NCI-H1105 (cell line): ENCODE data around the gene DIPK1B.

Experiments used
- DNase-seq: peaks from one replicate; lab custom pipeline; 2025; lab: John Stamatoyannopoulos, UW

The DIPK1B gene

DNA sequence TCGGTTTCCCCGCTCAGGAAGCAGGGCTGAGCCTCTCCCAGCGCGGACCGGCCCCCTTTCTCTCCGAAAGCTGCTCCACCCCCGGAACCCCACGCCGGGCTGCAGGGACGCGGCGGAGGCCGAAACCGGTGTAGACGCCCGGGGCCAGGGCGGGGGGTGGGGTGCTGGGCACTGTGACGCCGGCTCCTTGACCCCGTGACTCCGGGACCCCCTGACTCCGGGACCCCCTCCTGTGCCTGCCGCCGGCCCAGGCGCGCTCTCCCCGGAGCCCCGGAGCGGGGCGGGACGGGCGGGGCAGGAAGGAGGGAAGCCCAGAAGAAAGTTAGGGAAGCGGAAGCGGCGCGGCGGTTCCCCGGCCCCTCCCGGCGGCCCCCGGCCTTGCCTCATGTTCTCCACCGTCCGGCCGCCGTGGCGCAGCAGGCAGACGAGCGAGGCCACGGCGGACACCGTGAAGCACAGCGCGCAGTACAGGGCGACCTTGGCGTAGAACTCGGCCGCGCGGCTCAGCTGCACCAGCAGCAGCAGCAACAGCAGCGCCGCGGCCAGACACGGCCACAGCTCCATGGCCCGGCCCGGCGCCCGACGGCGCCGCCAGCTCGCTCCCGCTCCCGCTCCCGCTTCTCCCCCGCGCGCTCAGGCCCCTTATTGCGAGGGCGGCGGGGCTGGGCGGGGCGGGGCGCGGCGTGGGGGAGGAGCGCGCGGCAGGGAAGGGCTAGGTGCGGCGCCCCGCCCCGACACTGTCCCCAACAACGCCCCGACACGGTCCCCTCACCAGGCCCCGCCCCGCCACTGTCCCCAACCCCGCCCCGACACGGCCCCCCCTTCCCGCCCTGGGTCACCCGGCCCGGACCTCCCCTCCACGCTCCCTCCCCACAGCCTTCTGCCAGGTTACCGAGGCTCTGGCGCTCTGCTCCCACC is 25.3 kb upstream of the DIPK1B start, which contains the start of gene AGPAT2:
Gene AGPAT2, minus strand, starts transcription at position 664 of the 918 bp plus-strand sequence. Its CDS starts 100 bp downstream, at position 564.
- peak; percentile 38 for DNase-seq

DNA sequence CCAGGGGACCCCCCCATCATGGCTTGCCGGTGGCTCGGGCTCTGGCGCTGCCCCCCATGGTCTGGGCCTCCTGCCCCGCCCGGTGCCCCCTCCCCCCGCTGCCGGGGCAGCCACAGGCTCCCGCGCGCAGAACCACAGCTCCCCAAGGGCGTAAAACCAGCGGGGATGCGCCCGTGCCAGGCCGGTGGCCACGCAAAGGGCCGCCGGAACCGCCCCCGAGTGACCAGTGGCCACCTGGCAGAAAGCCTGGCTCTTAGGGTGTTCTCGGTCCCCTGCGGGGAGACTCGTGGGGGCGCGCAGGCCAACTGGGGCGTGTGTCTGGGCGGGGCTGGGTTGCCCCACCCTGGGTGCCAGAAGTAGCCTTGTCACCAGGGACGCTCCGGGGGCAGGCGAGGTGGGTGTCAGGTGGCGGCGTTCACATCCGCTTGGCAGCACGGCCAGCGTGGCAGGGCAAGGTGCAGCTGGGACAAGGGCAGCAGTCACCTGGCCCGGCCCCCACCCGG is 24.6 kb upstream of the DIPK1B start:
- DNase-seq: no peak

GRCh38 chr9:136688274-136689107 is 23.9 kb upstream of the DIPK1B start:
- no peak for DNase-seq

DNA sequence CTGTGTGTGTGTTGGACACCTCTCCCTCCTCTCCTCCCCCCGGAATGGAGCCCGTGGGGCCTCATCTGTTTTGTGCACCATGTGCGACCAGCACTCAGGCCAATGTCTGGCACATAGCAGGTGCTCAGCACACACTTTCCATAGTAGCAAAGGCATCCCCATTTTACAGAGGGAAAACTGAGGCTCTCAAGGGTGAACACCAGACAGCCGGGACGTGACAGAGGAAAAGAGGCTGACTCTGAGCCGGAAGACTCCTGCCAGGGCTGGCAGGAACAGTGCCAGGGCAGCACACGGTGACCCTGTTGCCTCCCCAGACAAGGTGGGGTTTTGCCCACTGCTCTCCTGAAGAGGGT is 23.3 kb upstream of the DIPK1B start:
- no peak for DNase-seq

DNA sequence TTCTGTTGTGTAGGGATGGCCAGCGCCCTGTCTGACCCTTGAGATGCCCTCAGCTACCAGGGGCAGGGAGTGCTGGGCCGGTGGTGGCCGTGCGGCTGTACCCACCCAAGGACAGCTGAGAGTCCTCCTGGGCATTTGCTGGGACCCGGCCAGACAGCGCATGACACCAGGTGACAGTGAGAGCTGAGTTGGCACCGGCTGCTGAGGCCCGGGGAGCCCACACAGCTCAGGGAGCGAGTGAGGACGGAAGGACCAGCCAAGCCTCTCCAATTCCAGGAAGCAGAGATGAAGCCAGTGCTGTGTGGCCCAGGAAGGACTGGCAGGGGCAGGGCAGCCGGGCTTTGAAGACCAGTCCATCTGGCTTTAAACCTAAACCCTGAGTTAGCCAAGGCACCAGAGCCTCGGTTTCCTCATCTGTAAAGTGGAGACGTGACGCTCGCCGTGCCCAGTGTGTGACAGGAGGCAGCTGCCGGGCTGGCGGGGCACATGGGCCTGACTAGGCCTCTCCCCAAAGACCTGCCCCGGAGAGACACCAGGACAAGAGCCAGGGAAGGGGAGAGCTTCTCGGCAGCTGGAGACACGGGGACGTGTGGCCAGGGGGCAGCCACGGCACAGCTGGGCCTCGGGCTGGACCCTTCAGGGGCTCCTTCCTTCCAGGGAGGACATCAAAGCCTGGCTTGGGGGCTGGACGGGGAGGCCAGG is 22.1 kb upstream of the DIPK1B start:
- no peak for DNase-seq

- DNase-seq: no peak
Observed at GRCh38 chr9:136690806-136691261, 21.5 kb upstream of the DIPK1B start.

- no peak for DNase-seq
Observed at GRCh38 chr9:136691316-136692184, 20.8 kb upstream of the DIPK1B start.

- DNase-seq: no peak
Observed at GRCh38 chr9:136692185-136693134, 19.9 kb upstream of the DIPK1B start.

GRCh38 chr9:136693135-136693489 is 19.3 kb upstream of the DIPK1B start:
- no peak for DNase-seq

DNA sequence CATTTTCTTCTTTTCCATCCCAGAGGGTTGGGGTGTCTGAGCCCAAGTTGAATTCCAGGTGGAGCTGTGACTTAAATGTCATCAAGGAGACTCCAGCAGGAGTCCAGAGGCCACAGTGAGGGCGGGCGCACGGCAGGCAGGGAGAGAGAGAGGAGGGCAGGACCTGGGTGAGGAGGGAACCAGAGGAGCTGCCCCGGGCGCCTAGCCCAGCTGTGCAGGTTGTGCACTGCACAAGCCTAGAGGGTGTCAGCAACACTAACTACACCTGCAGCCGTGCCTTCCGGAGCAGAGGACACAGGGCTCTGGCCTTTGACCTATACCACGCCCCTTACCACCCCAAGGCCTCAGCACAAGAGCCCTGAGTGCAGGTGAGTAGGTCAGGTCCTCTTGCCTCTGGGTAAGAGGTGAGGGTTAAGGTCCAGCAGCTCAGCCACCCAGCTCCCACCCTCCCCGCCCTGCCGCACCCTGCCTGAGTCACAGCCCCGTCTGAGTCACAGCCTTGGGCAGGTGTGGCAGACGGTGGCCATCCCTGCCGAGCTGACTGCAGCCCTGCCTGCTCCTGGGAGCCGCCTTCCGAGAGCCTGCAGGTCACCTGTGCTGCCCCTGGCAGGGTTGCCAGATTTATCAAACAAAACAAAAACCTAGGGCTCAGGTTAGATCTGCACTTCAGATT is 18.7 kb upstream of the DIPK1B start:
- no peak for DNase-seq

- DNase-seq: no peak
Observed at GRCh38 chr9:136694163-136694871, 18.1 kb upstream of the DIPK1B start.

GRCh38 chr9:136694872-136695247 is 17.5 kb upstream of the DIPK1B start:
- DNase-seq: no peak

DNA sequence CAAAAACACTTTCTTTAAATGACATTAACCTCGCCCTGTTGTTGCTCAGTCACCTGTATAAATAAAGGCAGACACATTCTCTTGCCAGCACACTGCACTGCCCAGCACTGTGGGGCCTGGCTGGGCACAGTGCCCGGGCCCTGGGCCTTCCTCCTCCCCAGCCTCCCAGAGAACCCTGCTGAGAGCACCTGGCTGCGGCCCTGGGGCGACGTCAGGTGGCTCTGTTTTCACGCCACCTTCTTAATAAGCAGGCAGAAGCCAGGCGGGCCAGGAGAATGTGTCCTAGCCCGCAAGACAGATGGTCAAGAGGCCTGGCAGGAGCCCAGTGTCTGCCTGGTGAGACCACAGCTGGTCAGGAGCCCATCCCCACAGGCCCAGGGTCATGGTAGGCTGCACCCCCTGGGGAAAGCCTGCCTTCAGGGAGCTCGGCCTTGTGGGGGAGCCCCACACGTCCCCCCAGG is 16.9 kb upstream of the DIPK1B start:
- DNase-seq: peak; percentile 93

DNA sequence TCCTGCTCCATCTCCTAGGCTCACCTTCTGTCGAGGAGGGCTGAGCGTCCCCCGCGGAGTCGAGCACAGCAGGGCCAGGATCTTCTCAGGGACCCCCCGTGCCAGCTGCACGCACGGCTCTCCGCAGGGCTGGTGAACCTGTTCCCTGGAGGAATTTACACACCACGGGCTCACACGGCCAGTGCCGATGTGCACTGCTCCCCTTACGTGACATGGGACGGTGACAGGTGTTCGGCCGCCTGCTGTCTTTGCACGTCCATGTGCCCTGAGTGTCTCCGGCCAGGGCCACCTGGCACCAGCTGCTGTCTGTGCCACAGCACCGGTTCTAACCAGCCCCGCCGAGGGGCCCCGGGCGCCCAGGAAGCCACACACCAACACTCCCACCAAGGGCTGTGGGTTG is 16.4 kb upstream of the DIPK1B start:
- no peak for DNase-seq

- no peak for DNase-seq
Observed at GRCh38 chr9:136696502-136696901, 15.9 kb upstream of the DIPK1B start.

DNA sequence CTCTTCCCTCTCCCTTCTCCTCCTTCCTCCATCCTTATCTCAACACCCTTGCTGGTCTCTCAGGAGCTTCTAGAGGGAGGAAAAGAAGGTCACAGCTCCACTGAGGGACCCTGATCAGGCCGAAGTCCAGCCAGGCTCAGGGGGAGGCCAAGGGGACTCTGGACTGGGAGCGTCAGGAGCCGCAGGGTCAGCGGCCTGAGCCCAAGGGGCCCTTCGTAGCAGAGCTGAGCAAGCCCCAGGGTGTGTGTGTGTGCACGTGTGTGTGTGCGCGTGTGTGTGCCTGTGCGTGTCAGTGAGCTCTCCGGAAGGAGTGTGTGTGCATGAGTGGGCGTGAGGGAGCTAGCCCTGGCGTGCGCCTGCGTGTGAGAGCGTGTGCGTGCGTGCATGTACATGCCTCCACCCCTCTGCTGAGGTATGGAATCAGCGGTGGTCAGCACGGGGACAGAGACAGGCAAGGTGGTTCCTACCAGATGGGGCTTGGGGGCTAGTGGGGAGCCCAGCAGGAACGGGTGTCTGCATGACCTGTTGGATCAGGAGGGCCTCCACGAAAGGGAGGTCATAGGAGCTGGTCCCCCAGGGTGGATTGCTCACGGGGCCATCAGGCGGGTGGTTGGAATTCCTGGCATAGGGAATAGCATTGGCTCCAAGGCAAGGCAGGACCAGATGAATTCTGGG is 15.1 kb upstream of the DIPK1B start:
- no peak for DNase-seq

DNA sequence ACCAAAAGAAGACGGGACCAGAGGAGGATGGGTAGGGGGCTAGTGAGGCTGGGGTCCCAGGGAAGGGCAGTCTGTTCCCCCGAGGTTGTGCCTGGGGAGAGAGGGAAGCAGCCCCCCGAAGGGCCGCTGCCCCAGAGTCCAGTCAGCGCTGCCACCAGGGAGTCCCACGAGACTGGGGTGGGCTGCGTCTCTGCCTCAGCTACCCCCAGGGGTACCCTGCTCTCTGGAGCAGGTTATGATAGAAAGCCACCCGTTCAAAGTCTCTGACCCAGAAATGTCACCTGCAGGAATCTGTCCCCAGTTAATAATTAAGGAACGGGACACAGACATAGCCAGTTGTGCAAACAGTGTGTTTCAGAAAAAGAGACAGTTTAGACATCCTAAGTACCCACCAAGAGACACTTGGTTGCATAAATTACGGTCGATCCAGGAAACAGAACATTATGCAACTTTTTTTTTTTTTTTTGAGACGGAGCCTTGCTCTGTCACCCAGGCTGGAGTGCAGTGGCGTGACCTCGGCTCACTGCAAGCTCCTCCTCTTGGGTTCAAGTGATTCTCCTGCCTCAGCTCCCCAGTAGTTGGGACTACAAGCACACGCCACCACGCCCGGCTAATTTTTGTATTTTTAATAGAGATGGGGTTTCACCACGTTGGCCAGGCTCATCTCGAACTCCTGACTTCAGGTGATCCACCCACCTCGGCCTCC is 14.4 kb upstream of the DIPK1B start:
- no peak for DNase-seq
